DLD1 (cell line): ENCODE measurements around the gene SUPT7L.
"Not testable (repeated sequence)": the region's sequence is repeated elsewhere in the genome, so short reads cannot be mapped to it uniquely, and the experiment has no call there.

Experiments
- in situ Hi-C: cut with HindIII; loops from 2 replicates; pipeline ENCODE4 v1.10.0; 2017; ENCODE audit warnings: low sequenced_read_pairs

SUPT7L gene

GRCh38 chr2:27640722-27641245 lies 22.6 kb downstream of the SUPT7L start:
- in situ Hi-C loops: no loop called here

GRCh38 chr2:27638709-27639108 lies 24.7 kb downstream of the SUPT7L start:
- in situ Hi-C loops: no loop called here

DNA sequence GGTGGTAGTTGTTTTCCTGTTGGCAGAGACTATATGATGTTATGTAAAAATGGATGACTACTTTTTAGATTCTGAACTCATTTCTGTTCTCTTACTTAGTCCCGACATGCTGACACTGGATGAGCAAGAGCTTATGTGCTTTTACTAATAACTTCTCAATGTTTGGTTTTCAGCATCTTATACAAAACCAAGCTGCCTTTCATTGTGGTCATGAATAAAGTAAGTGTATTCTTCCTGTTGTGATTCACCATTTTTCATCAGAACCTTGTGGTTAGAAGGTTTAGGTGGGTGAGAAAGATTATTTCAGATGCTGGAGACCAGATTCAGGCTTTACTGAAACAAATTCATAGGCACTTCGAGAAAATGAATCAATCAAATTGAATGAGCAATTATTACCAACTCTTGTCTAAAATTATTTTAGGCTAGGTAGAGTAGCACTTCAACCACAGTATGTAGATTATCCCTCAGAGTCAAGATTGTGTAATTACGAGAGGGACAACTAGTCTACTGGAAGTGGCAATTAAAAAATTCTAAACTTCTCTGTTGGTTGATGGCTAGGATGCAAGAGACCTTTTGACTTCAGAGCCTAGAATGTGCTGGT lies 25.3 kb downstream of the SUPT7L start:
- in situ Hi-C loops: no loop called here

GRCh38 chr2:27636766-27637165 lies 26.6 kb downstream of the SUPT7L start:
- in situ Hi-C loops: no loop called here

- in situ Hi-C loops: no loop called here
Observed at GRCh38 chr2:27634291-27634690, 29.1 kb downstream of the SUPT7L start.

- in situ Hi-C loops: not testable (repeated sequence)
Observed at GRCh38 chr2:27630257-27630656, 33.2 kb downstream of the SUPT7L start.

GRCh38 chr2:27628767-27629709 lies 34.4 kb downstream of the SUPT7L start, which contains the start of the genes CCDC121 and GPN1:
TSS of gene CCDC121 (minus strand) at chr2:27629012. CDS start at chr2:27627799, 1,213 bp downstream.
TSS of gene GPN1 (plus strand) at chr2:27629050. CDS start at chr2:27629059, 9 bp downstream.
- in situ Hi-C loops: no loop called here

DNA sequence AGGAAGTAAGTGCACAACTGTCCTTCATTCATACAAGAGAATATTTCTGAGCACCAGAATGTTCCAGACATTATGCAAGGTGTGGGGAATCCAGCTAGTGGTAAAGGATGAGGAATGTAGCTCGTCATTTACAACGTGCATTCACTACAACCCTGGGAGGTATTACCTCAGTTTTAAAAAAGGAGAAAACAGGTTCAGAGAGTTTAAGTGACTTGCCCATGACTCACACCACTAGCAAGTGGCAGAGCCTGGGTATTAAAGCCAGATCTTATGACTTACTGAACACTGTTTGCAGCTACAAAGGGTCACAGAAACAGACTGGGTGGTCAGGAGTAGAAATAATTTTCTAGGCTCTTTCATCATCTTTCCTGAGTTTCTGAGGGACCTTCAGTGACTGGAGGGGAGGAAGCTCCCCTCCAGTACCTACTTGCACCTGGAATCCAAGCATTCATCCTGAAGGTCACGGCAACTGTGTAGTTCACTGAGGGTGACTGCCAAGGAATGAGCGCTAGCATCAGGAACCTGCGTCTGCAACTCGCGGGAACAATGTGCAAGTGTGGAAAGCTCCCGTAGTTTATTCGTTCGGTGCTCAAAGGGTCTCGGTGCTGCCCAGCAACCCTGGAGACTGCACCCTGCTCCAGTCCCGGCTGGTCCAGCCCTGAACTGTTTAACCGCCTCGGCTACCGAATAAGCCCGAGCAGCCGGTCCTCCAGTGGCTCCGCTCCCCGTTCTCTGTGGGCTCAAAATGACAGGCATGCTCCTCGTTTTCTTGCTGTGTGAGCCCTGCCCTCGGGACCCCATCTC lies 35.2 kb downstream of the SUPT7L start:
- in situ Hi-C loops: no loop called here

GRCh38 chr2:27626921-27627320 lies 36.5 kb downstream of the SUPT7L start:
- in situ Hi-C loops: not testable (repeated sequence)

DNA sequence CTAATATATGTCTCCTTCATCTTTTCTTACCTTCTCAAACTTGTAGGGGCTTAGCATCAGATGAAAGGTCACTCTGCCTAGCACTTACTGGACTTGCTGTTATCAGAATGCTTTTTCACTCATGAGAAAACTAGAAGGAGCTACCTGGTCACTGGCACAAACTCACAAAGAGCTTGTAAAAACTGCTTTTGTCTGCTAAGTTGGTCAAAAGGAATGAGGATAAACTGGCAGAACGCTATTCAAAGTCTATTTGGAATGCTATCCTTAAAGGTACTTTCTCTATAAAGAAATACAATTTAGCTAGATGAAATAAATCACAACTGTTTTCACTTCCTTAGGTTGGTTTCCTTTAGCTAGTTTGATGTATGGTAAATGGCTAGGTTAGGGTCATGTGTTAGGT lies 37.1 kb downstream of the SUPT7L start:
- in situ Hi-C loops: not testable (repeated sequence)

- in situ Hi-C loops: loop anchor here (5.0 kb wide), 1 partner anchor 38 kb away; no protein-coding TSS in a partner anchor
Observed at GRCh38 chr2:27624943-27625342, 38.5 kb downstream of the SUPT7L start.

DNA sequence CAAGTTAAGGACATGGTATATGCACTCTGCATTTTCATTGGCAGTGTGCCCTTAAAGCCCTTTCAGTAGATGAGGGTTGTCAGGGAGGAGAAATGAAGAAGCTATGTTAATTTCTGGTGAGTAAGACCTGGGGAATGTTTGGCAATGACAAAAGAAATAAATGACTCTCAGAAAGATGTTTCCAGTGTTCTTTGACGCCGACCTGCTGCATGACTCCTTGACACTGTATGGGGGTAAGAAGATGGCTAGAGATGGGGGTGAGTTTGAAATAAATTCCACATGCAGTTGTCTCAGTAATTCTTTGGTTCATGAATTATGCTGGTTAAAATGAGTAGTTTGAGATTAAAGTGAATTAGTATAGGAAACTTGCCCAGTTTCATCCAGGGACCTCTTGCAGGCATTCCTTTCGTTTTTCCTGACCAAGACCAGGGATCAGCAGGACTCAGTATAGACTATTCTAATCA lies 40.5 kb downstream of the SUPT7L start:
- in situ Hi-C loops: loop anchor here (5.0 kb wide), 1 partner anchor 36 kb away; no protein-coding TSS in a partner anchor

- in situ Hi-C loops: loop anchor here (5.0 kb wide), 1 partner anchor 34 kb away; no protein-coding TSS in a partner anchor
Observed at GRCh38 chr2:27621524-27621923, 41.9 kb downstream of the SUPT7L start.

DNA sequence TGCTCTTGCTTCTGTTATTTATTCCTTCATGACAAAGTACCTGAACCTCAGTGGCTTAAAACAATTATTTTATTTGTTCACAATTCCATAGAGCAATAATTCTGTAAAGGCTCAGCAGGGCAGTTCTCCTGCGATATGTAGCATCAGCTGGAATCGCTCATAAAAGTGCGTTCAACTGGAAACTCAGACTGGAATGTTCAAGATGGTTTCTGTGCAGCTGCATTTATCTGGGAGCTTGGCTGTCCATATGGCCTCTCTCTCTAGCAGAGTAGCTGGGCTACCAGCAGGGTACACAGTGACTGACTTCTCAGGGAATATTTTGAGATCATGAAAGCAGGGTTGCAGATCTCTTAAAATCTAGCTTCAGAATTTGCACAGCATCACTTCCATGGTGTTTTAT lies 48.1 kb downstream of the SUPT7L start:
- in situ Hi-C loops: no loop called here

GRCh38 chr2:27613985-27614384 lies 49.4 kb downstream of the SUPT7L start:
- in situ Hi-C loops: no loop called here

- in situ Hi-C loops: no loop called here
Observed at GRCh38 chr2:27606611-27607010, 56.8 kb downstream of the SUPT7L start.
